HepG2 (cell line): ENCODE data around the gene METAP1D. TPM values are rescaled to one million over a fixed set of nuclear protein-coding genes. Genes with fewer than 3 reads are reported as not detected.

Source experiments
- ASH2L ChIP-seq: fragments of 300-600, 200-600 bp; sonication (generic); IDR thresholded peaks from 2 replicates; pipeline ENCODE4 v1.7.0; 2017; ENCODE audit warnings: low read depth, mild to moderate bottlenecking, moderate library complexity, mixed read lengths, low read length; ENCODE audit not compliant: insufficient read length
- ATRX ChIP-seq: sonication (generic); formaldehyde crosslinking; IDR thresholded peaks from 2 replicates; pipeline ENCODE4 v1.4.0; 2020; ENCODE audit warnings: missing genetic modification reagents, borderline replicate concordance
- DMAP1 ChIP-seq: IDR thresholded peaks from 2 replicates; pipeline ENCODE4 v1.6.1; 2016
- EHMT2 ChIP-seq: fragments of 200-600 bp; sonication (generic); IDR thresholded peaks from 2 replicates; pipeline ENCODE4 v1.7.0; 2017; ENCODE audit warnings: antibody characterized with exemption, low read depth, low read length, borderline replicate concordance
- HOXA7 ChIP-seq: sonication (generic); formaldehyde crosslinking; IDR thresholded peaks from 2 replicates; pipeline ENCODE4 v1.8.1; 2022; ENCODE audit warnings: mild to moderate bottlenecking, missing genetic modification reagents, moderate library complexity
- MAFF ChIP-seq: IDR thresholded peaks from 2 replicates; pipeline ENCODE4 v1.6.1; 2011; ENCODE audit warnings: low read depth, low read length, improper control_type of control experiment
- MAZ ChIP-seq, 2 experiments: sonication (generic) in 1 of 2; formaldehyde crosslinking in 1 of 2; IDR thresholded peaks; 2 replicates each; pipeline versions ENCODE4 v1.5.0 to v1.6.1; 2012 to 2020; ENCODE audit warnings: low read depth in 2 of 2, mild to moderate bottlenecking in 2 of 2, borderline replicate concordance in 1 of 2, improper control_type of control experiment in 1 of 2, low read length in 1 of 2, missing genetic modification reagents in 1 of 2, moderate library complexity in 1 of 2
- MTF2 ChIP-seq: sonication (generic); formaldehyde crosslinking; IDR thresholded peaks from 2 replicates; pipeline ENCODE4 v1.5.0; 2020; ENCODE audit warnings: missing genetic modification reagents, borderline replicate concordance
- NCOR1 ChIP-seq: fragments of 200-600 bp; sonication (generic); IDR thresholded peaks from 2 replicates; pipeline ENCODE4 v1.7.0; 2017; ENCODE audit warnings: antibody characterized with exemption, low read length, borderline replicate concordance
- NFYB ChIP-seq: sonication (generic); formaldehyde crosslinking; IDR thresholded peaks from 2 replicates; pipeline ENCODE4 v1.4.0; 2020; ENCODE audit warnings: missing genetic modification reagents
- PHF5A ChIP-seq: IDR thresholded peaks from one replicate; pipeline ENCODE4 v1.6.1; 2018; ENCODE audit warnings: low read depth, missing genetic modification reagents; ENCODE audit not compliant: unreplicated experiment
- RBFOX2 ChIP-seq: fragments of 200-400 bp; formaldehyde crosslinking; IDR thresholded peaks from 2 replicates; pipeline ENCODE4 v1.6.1; 2017; ENCODE audit warnings: low read depth, mild to moderate bottlenecking, low read length
- SKI ChIP-seq: fragments of 450-650 bp; IDR thresholded peaks from one replicate; pipeline ENCODE4 v1.6.1; 2018; ENCODE audit warnings: mild to moderate bottlenecking; ENCODE audit not compliant: partially characterized antibody
- SP5 ChIP-seq: IDR thresholded peaks from 2 replicates; pipeline ENCODE4 v1.6.1; 2016; ENCODE audit warnings: low read depth, borderline replicate concordance
- TARDBP ChIP-seq: sonication (generic); formaldehyde crosslinking; IDR thresholded peaks from 2 replicates; pipeline ENCODE4 v1.8.0; 2022; ENCODE audit warnings: mild to moderate bottlenecking, missing genetic modification reagents
- TBP ChIP-seq: sonication (generic); formaldehyde crosslinking; IDR thresholded peaks from 2 replicates; pipeline ENCODE4 v1.5.0; 2020; ENCODE audit warnings: missing genetic modification reagents
- TBX2 ChIP-seq: sonication (generic); formaldehyde crosslinking; IDR thresholded peaks from 2 replicates; pipeline ENCODE4 v1.5.0; 2020; ENCODE audit warnings: missing genetic modification reagents, mild to moderate bottlenecking, borderline replicate concordance
- XBP1 ChIP-seq: sonication (generic); formaldehyde crosslinking; IDR thresholded peaks from 2 replicates; pipeline ENCODE4 v1.5.0; 2020; ENCODE audit warnings: missing genetic modification reagents
- ZBTB1 ChIP-seq: sonication (generic); formaldehyde crosslinking; IDR thresholded peaks from 2 replicates; pipeline ENCODE4 v1.4.0; 2020; ENCODE audit warnings: missing genetic modification reagents, borderline replicate concordance
- ZNF138 ChIP-seq: sonication (generic); formaldehyde crosslinking; IDR thresholded peaks from 2 replicates; pipeline ENCODE4 v1.5.0; 2020; ENCODE audit warnings: mild to moderate bottlenecking, low read depth, missing genetic modification reagents
- ZNF256 ChIP-seq: sonication (generic); formaldehyde crosslinking; conservative IDR thresholded peaks from 2 replicates; pipeline ENCODE4 v1.4.0; 2020; ENCODE audit warnings: missing genetic modification reagents
- ZNF296 ChIP-seq: sonication (generic); formaldehyde crosslinking; conservative IDR thresholded peaks from 2 replicates; pipeline ENCODE4 v1.5.0; 2020; ENCODE audit warnings: mild to moderate bottlenecking, missing genetic modification reagents
- ZNF33B ChIP-seq: sonication (generic); formaldehyde crosslinking; IDR thresholded peaks from 2 replicates; pipeline ENCODE4 v1.5.1; 2020; ENCODE audit warnings: mild to moderate bottlenecking, missing genetic modification reagents
- ZNF460 ChIP-seq: sonication (generic); formaldehyde crosslinking; IDR thresholded peaks from 2 replicates; pipeline ENCODE4 v1.5.1; 2020; ENCODE audit warnings: missing genetic modification reagents, mild to moderate bottlenecking, borderline replicate concordance
- ZNF556 ChIP-seq: sonication (generic); formaldehyde crosslinking; IDR thresholded peaks from 2 replicates; pipeline ENCODE4 v1.4.0; 2020; ENCODE audit warnings: mild to moderate bottlenecking, missing genetic modification reagents, borderline replicate concordance
- polyA plus RNA-seq, 8 experiments: library from polyadenylated mRNA; depleted of rRNA in 3 of 8; stranded (reverse) in 7 of 8; unstranded in 1 of 8; fragments of >200 nt; fragmentation: Illumina TruSeq in 4 of 8; extraction: Trizol in 4 of 8; gene quantifications; 2 replicates each; pipeline versions ENCODE4 v1.2.1 to v1.2.3, GENCODE V29; 2011 to 2016; ENCODE audit warnings: low read depth in 4 of 8, missing spikeins in 1 of 8, mixed read lengths in 1 of 8; ENCODE audit not compliant: insufficient read depth in 1 of 8
- total RNA-seq, 5 experiments: library from RNA; depleted of rRNA; stranded (reverse); fragments of >200 nt; fragmentation: Illumina TruSeq; extraction: Trizol; gene quantifications; 2 replicates each; pipeline ENCODE4 v1.2.3, GENCODE V29; 2016; ENCODE audit warnings: low read depth in 1 of 5
- TF ChIP-seq, protein P1 (sequence below): sonication (generic); formaldehyde crosslinking; IDR thresholded peaks from 2 replicates; pipeline ENCODE4 v1.9.0; 2021; ENCODE audit warnings: missing genetic modification reagents, borderline replicate concordance
- TF ChIP-seq, protein P2 (sequence below): sonication (generic); formaldehyde crosslinking; IDR thresholded peaks from 2 replicates; pipeline ENCODE4 v1.5.0; 2020; ENCODE audit warnings: mild to moderate bottlenecking, missing genetic modification reagents, moderate library complexity

Gene METAP1D
- total and polyA plus RNA-seq, 2 of the 13 experiments (the other 11 are each of a cell fraction or from before 2014, with no cell fraction given) = 14.7 to 21.6 TPM

DNA sequence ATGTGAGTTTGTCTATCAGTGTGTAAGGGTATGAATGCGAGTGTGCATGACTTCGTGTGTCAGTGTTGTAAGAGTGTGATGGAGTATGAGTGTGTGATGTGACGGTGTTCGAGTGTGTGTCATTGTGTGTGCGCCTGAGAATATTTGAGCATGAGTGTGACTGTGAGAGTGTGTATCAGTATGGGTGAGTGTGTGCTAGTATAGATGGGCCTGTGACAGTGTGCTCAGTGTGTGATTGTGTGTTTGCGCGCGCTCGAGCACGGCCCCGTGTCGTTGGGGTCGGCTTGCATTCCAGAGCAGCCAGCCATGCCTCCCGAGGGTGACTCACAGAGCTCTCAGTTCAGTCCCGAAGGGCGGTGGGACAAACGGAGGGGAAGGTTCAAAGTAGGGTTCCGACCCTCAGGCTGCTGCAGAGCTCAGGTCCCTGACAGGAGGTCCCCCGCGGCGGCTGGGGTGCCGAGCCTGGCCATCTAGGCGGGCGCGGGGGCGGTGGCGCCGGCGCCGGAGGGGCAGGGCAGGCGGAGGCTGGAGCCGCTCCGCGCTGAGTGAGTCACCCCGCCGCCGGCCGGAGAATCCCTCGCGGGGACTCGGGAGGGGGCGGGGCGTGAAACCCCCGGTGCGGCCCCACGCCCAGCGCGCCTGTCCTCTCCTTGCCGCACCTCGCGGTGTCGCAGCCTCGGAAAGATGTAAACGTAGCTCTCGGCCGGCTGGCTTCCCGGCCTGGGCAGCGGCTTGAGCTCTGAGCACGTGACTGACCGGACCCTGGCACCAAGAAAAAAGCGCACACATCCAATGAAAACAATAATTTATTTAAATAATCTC is 99.1 kb downstream of the METAP1D start (continued):
- TF ChIP-seq ATRX (CRISPR knock-in tag) (no peak), ASH2L (peak; percentile 68), TBX2 (no peak), ZNF33B (CRISPR knock-in tag) (no peak), TARDBP (CRISPR knock-in tag) (no peak), DMAP1 (CRISPR knock-in tag) (no peak), RBFOX2 (0 out of 2 replicates have a peak, but pooled peaks have one; percentile 35), ZNF460 (CRISPR knock-in tag) (no peak), ZNF138 (CRISPR knock-in tag) (no peak), NCOR1 (no peak), ZNF256 (CRISPR knock-in tag) (no peak), TBP (CRISPR knock-in tag) (no peak), PHF5A (no peak), EHMT2 (no peak), ZNF556 (CRISPR knock-in tag) (no peak), MTF2 (CRISPR knock-in tag) (peak; percentile 52; the same call in 1 of the 2 replicates), MAZ (IDR thresholded peaks at IDR 0.05; ENCODE audit: borderline replicate concordance, low read depth, low read length) (peak; percentile 28; the same call in 1 of the 2 replicates), MAZ (CRISPR knock-in tag; IDR thresholded peaks at IDR 0.05; ENCODE audit: low read depth) (peak; percentile 23; the same call in 1 of the 2 replicates), XBP1 (CRISPR knock-in tag) (no peak), ZBTB1 (no peak), ZNF296 (CRISPR knock-in tag) (no peak), NFYB (no peak), HOXA7 (no peak), MAFF (no peak), SKI (peak; percentile 75), SP5 (CRISPR knock-in tag) (peak; percentile 45; the same call in 1 of the 2 replicates)
- TF ChIP-seq, protein P1, sequence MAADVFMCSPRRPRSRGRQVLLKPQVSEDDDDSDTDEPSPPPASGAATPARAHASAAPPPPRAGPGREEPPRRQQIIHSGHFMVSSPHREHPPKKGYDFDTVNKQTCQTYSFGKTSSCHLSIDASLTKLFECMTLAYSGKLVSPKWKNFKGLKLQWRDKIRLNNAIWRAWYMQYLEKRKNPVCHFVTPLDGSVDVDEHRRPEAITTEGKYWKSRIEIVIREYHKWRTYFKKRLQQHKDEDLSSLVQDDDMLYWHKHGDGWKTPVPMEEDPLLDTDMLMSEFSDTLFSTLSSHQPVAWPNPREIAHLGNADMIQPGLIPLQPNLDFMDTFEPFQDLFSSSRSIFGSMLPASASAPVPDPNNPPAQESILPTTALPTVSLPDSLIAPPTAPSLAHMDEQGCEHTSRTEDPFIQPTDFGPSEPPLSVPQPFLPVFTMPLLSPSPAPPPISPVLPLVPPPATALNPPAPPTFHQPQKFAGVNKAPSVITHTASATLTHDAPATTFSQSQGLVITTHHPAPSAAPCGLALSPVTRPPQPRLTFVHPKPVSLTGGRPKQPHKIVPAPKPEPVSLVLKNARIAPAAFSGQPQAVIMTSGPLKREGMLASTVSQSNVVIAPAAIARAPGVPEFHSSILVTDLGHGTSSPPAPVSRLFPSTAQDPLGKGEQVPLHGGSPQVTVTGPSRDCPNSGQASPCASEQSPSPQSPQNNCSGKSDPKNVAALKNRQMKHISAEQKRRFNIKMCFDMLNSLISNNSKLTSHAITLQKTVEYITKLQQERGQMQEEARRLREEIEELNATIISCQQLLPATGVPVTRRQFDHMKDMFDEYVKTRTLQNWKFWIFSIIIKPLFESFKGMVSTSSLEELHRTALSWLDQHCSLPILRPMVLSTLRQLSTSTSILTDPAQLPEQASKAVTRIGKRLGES = no peak
- TF ChIP-seq, protein P2, sequence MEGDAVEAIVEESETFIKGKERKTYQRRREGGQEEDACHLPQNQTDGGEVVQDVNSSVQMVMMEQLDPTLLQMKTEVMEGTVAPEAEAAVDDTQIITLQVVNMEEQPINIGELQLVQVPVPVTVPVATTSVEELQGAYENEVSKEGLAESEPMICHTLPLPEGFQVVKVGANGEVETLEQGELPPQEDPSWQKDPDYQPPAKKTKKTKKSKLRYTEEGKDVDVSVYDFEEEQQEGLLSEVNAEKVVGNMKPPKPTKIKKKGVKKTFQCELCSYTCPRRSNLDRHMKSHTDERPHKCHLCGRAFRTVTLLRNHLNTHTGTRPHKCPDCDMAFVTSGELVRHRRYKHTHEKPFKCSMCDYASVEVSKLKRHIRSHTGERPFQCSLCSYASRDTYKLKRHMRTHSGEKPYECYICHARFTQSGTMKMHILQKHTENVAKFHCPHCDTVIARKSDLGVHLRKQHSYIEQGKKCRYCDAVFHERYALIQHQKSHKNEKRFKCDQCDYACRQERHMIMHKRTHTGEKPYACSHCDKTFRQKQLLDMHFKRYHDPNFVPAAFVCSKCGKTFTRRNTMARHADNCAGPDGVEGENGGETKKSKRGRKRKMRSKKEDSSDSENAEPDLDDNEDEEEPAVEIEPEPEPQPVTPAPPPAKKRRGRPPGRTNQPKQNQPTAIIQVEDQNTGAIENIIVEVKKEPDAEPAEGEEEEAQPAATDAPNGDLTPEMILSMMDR (CRISPR knock-in tag) = peak; percentile 3; the same call in 1 of the 2 replicates
